Psoas muscle (tissue), 8 donors: ENCODE measurements around the gene PUSL1. TPM values are rescaled to one million over a fixed set of nuclear protein-coding genes. Genes with fewer than 3 reads are reported as not detected.

Source experiments
- ATAC-seq, 4 donors: fragments of 200-7000 bp; cut with Tn5 transposase; one replicate each; pipeline ENCODE4 v1.9.1; 2020; ENCODE audit warnings: moderate library complexity in 3 of 4, mild to moderate bottlenecking in 2 of 4
- DNase-seq, 2 donors: peaks; one replicate each; pipeline ENCODE4 v3.0.0-alpha.2; 2020
- H3K27ac ChIP-seq: fragments of 200-600 bp; one replicate; pipeline ENCODE4 v1.8.0; 2022
- H3K27me3 ChIP-seq, 3 donors: fragments of 200-600 bp in 1 of 3; one replicate each; pipeline versions ENCODE4 v1.6.1 to v1.8.0; 2013 to 2022; ENCODE audit warnings: low read length in 2 of 3, mild to moderate bottlenecking in 2 of 3, moderate library complexity in 1 of 3; ENCODE audit not compliant: insufficient read depth in 3 of 3
- H3K36me3 ChIP-seq, 2 donors: fragments of 200-600 bp in 1 of 2; one replicate each; pipeline versions ENCODE4 v1.6.1 to v1.8.0; 2013 to 2022; ENCODE audit warnings: low read depth in 1 of 2, mild to moderate bottlenecking in 1 of 2, moderate library complexity in 1 of 2; ENCODE audit not compliant: insufficient read depth in 1 of 2
- H3K4me1 ChIP-seq: fragments of 200-600 bp; one replicate; pipeline ENCODE4 v1.8.0; 2022
- H3K4me3 ChIP-seq: fragments of 200-600 bp; one replicate; pipeline ENCODE4 v1.8.0; 2022; ENCODE audit warnings: mild to moderate bottlenecking
- H3K9me3 ChIP-seq: fragments of 200-600 bp; one replicate; pipeline ENCODE4 v1.8.0; 2022
- WGBS, 3 donors: extraction: QIAGEN DNeasy Blood & Tissue Kit; methylation state at CpG; one replicate each; pipeline versions ENCODE4 v1.1.6 to v1.1.7; 2013; 5-methylcytosine and 5-hydroxymethylcytosine counted together
- intact Hi-C, 2 donors: fragments of 100-400 bp; cut with DNase I; formaldehyde crosslinking; loops; one replicate each; pipeline versions ENCODE4 v1.11.0 to v1.14.2; 2022
- long read RNA-seq, 2 donors: library from polyadenylated mRNA; unstranded; transcript quantifications; one replicate each; pipeline ENCODE4 v2.0.0, GENCODE V29; 2021
- polyA plus RNA-seq, 3 donors: library from polyadenylated mRNA; stranded (reverse); fragments of 200-250 nt; gene quantifications; one replicate each; pipeline ENCODE4 v1.2.3, GENCODE V29; 2013
- total RNA-seq, 4 donors: library from RNA; stranded (reverse); fragmentation: NEBNext Ultra II Directional in 2 of 4; extraction: Animal tissue kit (Norgen Biotek cat#: 25700) in 2 of 4; gene quantifications; one replicate each; pipeline versions ENCODE4 v1.2.1 to v1.2.4, GENCODE V29; 2021 to 2023
- TF ChIP-seq, protein P1 (sequence below): fragments of 200-600 bp; IDR thresholded peaks from one replicate; pipeline ENCODE4 v1.8.0; 2022; ENCODE audit warnings: antibody characterized with exemption
- donor health status: healthy with polysubstance abuse.
- donor health status: DM: no; HTN: no; CAD: no; lungs with moderate emphysema.
- donor health status: Bipolar disorder and iron deficiency.
- donor health status: healthy.
- donor health status: DM: yes; HTN: yes; CAD: no.
- donor health status: DM: no; HTN: no; CAD: no.
- donor health status: DM: no; HTN: no; CAD: no.
- donor health status: DM: yes; HTN: yes; CAD: no.

Gene PUSL1
- total RNA-seq (1 to 10 TPM; 3.7 to 7.3 (median 5.8) TPM), polyA plus RNA-seq (1 to 10 TPM; 7.9 to 9.1 (median 9.0) TPM)
- long read RNA-seq, donor 1, partial matches to known transcripts = 2 of 6 reads
- long read RNA-seq, donor 1, other reads (novel, unspliced or antisense) = 2 of 6 reads
- long read RNA-seq, donor 2, partial matches to known transcripts = 2 of 7 reads
- long read RNA-seq, donor 2, other reads (novel, unspliced or antisense) = 3 of 7 reads

DNA sequence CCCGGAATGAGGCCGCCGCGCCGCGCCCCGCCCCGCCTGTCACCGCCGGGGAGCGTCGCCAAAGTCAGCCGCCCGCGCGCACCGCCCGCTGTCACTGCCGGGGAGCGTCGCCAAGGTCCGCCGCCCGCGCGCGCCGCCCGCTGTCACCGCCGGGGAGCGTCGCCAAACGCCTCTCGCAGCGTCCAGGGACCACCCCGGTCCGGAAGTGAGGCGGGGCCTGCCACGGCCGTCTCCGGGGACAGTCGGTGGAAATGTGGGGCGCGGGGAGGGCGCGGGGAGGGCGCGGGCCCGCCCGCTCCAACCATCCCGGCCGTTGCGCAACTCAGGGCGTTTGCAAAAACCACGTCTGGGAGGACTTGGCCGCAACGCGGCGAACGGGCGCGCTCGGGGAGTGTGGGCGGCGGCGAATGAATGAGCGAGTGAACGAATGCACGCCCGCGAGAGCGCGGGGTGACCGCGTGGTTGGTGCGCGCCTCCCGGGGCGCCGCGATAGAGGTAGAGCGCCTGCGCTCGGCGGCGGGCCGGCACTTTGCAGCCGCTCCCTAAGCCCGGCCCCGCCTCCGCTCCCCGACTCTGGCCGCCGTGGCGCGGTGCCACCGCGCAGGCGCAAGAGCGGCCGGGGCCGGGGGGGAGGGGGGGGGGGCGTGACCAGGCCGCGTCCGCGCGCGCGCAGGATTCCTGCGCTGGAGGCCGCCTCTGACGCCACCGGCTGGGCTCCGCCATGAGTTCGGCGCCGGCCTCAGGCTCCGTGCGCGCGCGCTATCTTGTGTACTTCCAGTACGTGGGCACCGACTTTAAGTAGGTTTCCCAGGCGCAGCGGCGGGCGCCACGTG, at the start of gene PUSL1, which contains the start of gene ACAP3:
TSS of gene PUSL1 (plus strand) at position 675 of the 833 bp plus-strand sequence. CDS start at position 722, 47 bp downstream.
TSS of gene ACAP3 (minus strand) at position 8 of the 833 bp plus-strand sequence. CDS start 115 bp downstream, outside the sequence.
- WGBS, 3 donors = 0 to 1% (median 1%) methylated on average over 68 to 124 of the region's 131 CpGs
- TF ChIP-seq, protein P1, sequence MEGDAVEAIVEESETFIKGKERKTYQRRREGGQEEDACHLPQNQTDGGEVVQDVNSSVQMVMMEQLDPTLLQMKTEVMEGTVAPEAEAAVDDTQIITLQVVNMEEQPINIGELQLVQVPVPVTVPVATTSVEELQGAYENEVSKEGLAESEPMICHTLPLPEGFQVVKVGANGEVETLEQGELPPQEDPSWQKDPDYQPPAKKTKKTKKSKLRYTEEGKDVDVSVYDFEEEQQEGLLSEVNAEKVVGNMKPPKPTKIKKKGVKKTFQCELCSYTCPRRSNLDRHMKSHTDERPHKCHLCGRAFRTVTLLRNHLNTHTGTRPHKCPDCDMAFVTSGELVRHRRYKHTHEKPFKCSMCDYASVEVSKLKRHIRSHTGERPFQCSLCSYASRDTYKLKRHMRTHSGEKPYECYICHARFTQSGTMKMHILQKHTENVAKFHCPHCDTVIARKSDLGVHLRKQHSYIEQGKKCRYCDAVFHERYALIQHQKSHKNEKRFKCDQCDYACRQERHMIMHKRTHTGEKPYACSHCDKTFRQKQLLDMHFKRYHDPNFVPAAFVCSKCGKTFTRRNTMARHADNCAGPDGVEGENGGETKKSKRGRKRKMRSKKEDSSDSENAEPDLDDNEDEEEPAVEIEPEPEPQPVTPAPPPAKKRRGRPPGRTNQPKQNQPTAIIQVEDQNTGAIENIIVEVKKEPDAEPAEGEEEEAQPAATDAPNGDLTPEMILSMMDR = no peak
- no peaks in the 10 kb centered on the region for H3K27me3 ChIP-seq
- DNase-seq = peak; percentile 95 to 96
- no peaks in the 10 kb centered on the region for H3K9me3 ChIP-seq
- intact Hi-C loops = loop anchor here in 1 of 2 donors (5.0 kb wide), 1 partner anchor 39 kb away; the partner anchor contains the start of gene DVL1
- peak within 1 kb of the TSS; percentile 97 for H3K27ac ChIP-seq
- peak; percentile 82 to 83 (median 82) for ATAC-seq
- H3K36me3 ChIP-seq = peaks cover 0 to 33% of the 10 kb centered on the region in 2 donors
- peaks cover 45% of the 10 kb centered on the region for H3K4me1 ChIP-seq
- H3K4me3 ChIP-seq = peak within 1 kb of the TSS; percentile 93

GRCh38 chr1:1259119-1259488, 49.3 kb upstream of the PUSL1 start:
- no peaks in the 10 kb centered on the region for H3K27me3 ChIP-seq
- no peak for ATAC-seq
- DNase-seq = no peak
- peaks cover 4 to 86% of the 10 kb centered on the region in 2 donors for H3K36me3 ChIP-seq
- H3K4me1 ChIP-seq = no peaks in the 10 kb centered on the region
- WGBS, 3 donors = 92 to 95% (median 92%) methylated on average over 22 of the region's 22 CpGs
- H3K4me3 ChIP-seq = no peak overlapping the region
- TF ChIP-seq, protein P1 = no peak
- no peak overlapping the region for H3K27ac ChIP-seq
- no peaks in the 10 kb centered on the region for H3K9me3 ChIP-seq
- intact Hi-C loops = loop anchor here in 1 of 2 donors (10.0 kb wide), 1 partner anchor 224 kb away; no protein-coding TSS in a partner anchor

DNA sequence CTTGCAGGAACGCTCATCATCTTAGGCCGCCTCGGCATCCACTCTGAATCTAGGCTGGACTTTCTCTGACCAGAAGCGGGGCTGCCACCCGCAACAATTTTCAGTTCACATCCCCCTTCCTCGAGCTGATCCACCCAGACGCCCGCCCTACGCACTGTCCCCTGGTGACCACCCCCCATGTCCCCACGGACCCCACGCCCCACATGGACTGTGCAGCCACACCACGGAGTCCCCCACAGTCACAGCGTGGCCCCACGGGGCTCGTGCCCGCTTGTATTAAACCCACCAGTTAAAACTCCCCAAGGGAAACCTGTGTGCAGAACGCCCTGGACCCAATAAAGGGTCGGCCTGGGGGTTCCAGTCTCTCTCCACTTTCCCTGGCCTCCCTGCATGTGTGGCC, 48.9 kb upstream of the PUSL1 start:
- 90 to 92% (median 91%) methylated on average over 18 of the region's 18 CpGs for WGBS, 3 donors
- intact Hi-C loops = loop anchor here in 1 of 2 donors (10.0 kb wide), 1 partner anchor 225 kb away; no protein-coding TSS in a partner anchor
- no peak overlapping the region for H3K27ac ChIP-seq

DNA sequence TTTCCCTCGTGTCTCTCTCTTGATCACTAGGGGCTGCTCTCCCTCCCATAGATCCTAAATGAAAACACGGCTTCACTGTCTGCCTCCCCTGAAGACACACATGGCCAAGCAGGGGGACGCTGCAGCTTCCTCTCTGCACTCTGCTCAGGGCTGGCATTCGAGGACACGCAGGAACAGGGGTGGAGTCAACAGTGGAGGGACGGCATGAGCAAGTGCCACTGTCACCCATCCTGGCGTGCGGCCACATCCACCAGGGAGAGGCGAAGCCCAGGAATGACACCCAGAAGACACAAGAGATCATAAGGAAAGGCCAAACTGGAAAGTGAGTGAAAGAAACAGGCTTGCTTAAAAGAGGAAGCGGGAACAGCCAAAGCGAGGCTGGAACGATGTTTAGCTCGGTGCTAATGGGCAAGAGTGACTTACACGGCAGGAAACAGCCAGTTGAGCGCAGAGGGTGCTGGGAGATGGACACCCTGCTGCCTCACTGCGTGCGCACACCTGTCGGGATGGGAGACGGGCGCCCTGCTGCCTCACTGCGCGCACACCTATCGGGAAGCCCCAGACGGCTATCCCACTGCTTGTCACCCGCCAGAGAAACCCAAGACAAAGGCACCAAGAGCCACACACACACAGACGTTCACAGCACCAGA, 48.3 kb upstream of the PUSL1 start:
- no peaks in the 10 kb centered on the region for H3K4me1 ChIP-seq
- no peaks in the 10 kb centered on the region for H3K27me3 ChIP-seq
- WGBS, 3 donors = 80 to 86% (median 82%) methylated on average over 26 of the region's 26 CpGs
- no peak for DNase-seq
- ATAC-seq = no peak
- no peak overlapping the region for H3K27ac ChIP-seq
- no peak overlapping the region for H3K4me3 ChIP-seq
- peaks cover 0 to 86% of the 10 kb centered on the region in 2 donors for H3K36me3 ChIP-seq
- TF ChIP-seq, protein P1 = no peak
- H3K9me3 ChIP-seq = no peaks in the 10 kb centered on the region
- intact Hi-C loops = loop anchor here in 1 of 2 donors (10.0 kb wide), 1 partner anchor 225 kb away; no protein-coding TSS in a partner anchor

More for the DNA sequence above, 48.9 kb upstream of the PUSL1 start:
- no peaks in the 10 kb centered on the region for H3K27me3 ChIP-seq
- DNase-seq = no peak
- H3K9me3 ChIP-seq = no peaks in the 10 kb centered on the region
- TF ChIP-seq, protein P1 = no peak
- H3K36me3 ChIP-seq = peaks cover 4 to 86% of the 10 kb centered on the region in 2 donors
- no peaks in the 10 kb centered on the region for H3K4me1 ChIP-seq
- no peak for ATAC-seq
- H3K4me3 ChIP-seq = no peak overlapping the region
